Tibial nerve (tissue), 3 donors: Measurements from ENCODE around the gene TNNC1.

ENCODE experiments used
- POLR2A ChIP-seq, 2 donors: fragments of 450-650 bp; IDR thresholded peaks; one replicate each; pipeline ENCODE4 v1.6.1; 2017; ENCODE audit warnings: antibody characterized with exemption in 2 of 2, mild to moderate bottlenecking in 2 of 2, moderate library complexity in 2 of 2
- TF ChIP-seq, protein P1 (sequence below), 5 experiments: fragments of 200-600 bp in 3 of 5; fragments of 450-650 bp in 2 of 5; sonication (generic) in 3 of 5; IDR thresholded peaks; one replicate each; pipeline ENCODE4 v1.5.1; 2016 to 2019; ENCODE audit warnings: antibody characterized with exemption in 5 of 5, mild to moderate bottlenecking in 3 of 5, moderate library complexity in 2 of 5

DNA sequence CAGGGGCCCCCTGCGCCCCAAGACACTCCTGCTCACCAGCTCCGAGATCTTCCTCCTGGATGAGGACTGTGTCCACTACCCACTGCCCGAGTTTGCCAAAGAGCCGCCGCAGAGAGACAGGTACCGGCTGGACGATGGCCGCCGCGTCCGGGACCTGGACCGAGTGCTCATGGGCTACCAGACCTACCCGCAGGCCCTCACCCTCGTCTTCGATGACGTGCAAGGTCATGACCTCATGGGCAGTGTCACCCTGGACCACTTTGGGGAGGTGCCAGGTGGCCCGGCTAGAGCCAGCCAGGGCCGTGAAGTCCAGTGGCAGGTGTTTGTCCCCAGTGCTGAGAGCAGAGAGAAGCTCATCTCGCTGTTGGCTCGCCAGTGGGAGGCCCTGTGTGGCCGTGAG is 38.2 kb upstream of the TNNC1 start:
- TF ChIP-seq, protein P1, sequence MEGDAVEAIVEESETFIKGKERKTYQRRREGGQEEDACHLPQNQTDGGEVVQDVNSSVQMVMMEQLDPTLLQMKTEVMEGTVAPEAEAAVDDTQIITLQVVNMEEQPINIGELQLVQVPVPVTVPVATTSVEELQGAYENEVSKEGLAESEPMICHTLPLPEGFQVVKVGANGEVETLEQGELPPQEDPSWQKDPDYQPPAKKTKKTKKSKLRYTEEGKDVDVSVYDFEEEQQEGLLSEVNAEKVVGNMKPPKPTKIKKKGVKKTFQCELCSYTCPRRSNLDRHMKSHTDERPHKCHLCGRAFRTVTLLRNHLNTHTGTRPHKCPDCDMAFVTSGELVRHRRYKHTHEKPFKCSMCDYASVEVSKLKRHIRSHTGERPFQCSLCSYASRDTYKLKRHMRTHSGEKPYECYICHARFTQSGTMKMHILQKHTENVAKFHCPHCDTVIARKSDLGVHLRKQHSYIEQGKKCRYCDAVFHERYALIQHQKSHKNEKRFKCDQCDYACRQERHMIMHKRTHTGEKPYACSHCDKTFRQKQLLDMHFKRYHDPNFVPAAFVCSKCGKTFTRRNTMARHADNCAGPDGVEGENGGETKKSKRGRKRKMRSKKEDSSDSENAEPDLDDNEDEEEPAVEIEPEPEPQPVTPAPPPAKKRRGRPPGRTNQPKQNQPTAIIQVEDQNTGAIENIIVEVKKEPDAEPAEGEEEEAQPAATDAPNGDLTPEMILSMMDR (IDR thresholded peaks at IDR 0.05): no peak
- TF ChIP-seq POLR2A (IDR thresholded peaks at IDR 0.05): no peak
